ENCODE data around the gene ARL15.

The ARL15 gene

DNA sequence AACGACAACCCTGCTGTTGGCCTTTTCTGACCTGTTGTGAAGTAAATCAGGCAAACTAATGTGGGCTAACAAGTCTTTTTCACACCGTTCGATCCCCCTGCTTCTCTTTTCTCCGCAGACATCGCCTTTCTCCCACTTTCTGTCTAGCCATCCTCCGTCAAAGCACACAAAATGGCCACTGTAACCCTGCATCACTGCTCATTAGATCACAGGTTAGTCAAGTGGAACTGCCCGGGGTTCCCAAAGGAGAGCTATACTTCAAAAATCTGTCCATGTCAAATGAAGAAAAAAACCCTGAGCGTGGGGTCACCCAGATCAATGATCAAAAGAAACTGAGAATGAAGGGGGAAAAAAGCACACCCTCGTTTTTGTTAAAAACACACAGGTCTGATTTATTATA, 212.1 kb downstream of the ARL15 start:
- Histone ChIP-seq H3K4me1 (no peaks in the 10 kb centered on the region), H3K4me3 (ENCODE audit: low read depth, low read length) (no peak overlapping the region), H3K79me2 (no peaks in the 10 kb centered on the region), H3K27me3 (ENCODE audit: control insufficient read depth, insufficient read depth, low read length) (no peaks in the 10 kb centered on the region), H3K9ac (no peak overlapping the region), H3K27ac (no peak overlapping the region), H3K36me3 (ENCODE audit: control insufficient read depth, insufficient read depth, low read length) (no peaks in the 10 kb centered on the region), H3K4me2 (ENCODE audit: low read length) (no peak overlapping the region), H3K9me3 (ENCODE audit: control insufficient read depth, low read length) (no peaks in the 10 kb centered on the region), H2AFZ (no peak overlapping the region)
- TF ChIP-seq CTCF (IDR thresholded peaks at IDR 0.05): no peak

GRCh38 chr5:54095969-54096368, 214.4 kb downstream of the ARL15 start:
- H3K9ac ChIP-seq: no peak overlapping the region
- no peaks in the 10 kb centered on the region for H3K9me3 ChIP-seq (ENCODE audit: control insufficient read depth, low read length)
- H3K27me3 ChIP-seq (ENCODE audit: control insufficient read depth, insufficient read depth, low read length): no peaks in the 10 kb centered on the region
- H2AFZ ChIP-seq: no peak overlapping the region
- no peaks in the 10 kb centered on the region for H3K4me1 ChIP-seq
- H3K79me2 ChIP-seq: no peaks in the 10 kb centered on the region
- H3K4me3 ChIP-seq (ENCODE audit: low read depth, low read length): no peak overlapping the region
- no peaks in the 10 kb centered on the region for H3K36me3 ChIP-seq (ENCODE audit: control insufficient read depth, insufficient read depth, low read length)
- no peak overlapping the region for H3K4me2 ChIP-seq (ENCODE audit: low read length)
- H3K27ac ChIP-seq: no peak overlapping the region
- no peak for TF ChIP-seq CTCF (IDR thresholded peaks at IDR 0.05)

DNA sequence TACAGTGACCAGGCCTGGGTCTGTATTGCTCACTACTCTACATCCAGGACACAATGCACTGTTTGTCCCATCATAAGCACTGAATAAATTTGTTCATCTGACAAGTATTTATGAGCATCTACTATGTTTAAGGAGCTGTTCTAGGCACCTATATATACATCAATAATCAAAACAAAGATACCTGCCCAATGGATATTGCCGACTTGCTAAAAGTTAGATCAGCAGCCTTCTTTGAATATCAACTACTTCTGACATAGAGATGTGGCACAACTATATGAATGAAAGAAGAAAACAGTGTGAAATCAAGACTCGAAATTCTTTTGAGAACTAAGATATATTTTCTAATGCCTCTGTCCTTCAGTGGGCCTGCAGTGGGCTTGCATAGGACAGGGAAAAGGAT, 215.7 kb downstream of the ARL15 start:
- H3K4me1 ChIP-seq: no peaks in the 10 kb centered on the region
- TF ChIP-seq CTCF (IDR thresholded peaks at IDR 0.05): no peak
- no peak overlapping the region for H3K4me2 ChIP-seq (ENCODE audit: low read length)

GRCh38 chr5:54093861-54094260, 216.5 kb downstream of the ARL15 start:
- no peaks in the 10 kb centered on the region for H3K36me3 ChIP-seq (ENCODE audit: control insufficient read depth, insufficient read depth, low read length)
- no peaks in the 10 kb centered on the region for H3K27me3 ChIP-seq (ENCODE audit: control insufficient read depth, insufficient read depth, low read length)
- H3K4me1 ChIP-seq: no peaks in the 10 kb centered on the region
- H3K4me3 ChIP-seq (ENCODE audit: low read depth, low read length): no peak overlapping the region
- H3K27ac ChIP-seq: no peak overlapping the region
- no peaks in the 10 kb centered on the region for H3K9me3 ChIP-seq (ENCODE audit: control insufficient read depth, low read length)
- H2AFZ ChIP-seq: no peak overlapping the region
- H3K4me2 ChIP-seq (ENCODE audit: low read length): no peak overlapping the region
- H3K9ac ChIP-seq: no peak overlapping the region
- no peaks in the 10 kb centered on the region for H3K79me2 ChIP-seq
- TF ChIP-seq CTCF (IDR thresholded peaks at IDR 0.05): no peak

More for the DNA sequence above, 215.7 kb downstream of the ARL15 start:
- no peak overlapping the region for H3K27ac ChIP-seq
- no peaks in the 10 kb centered on the region for H3K36me3 ChIP-seq (ENCODE audit: control insufficient read depth, insufficient read depth, low read length)
- no peak overlapping the region for H3K9ac ChIP-seq
- no peaks in the 10 kb centered on the region for H3K9me3 ChIP-seq (ENCODE audit: control insufficient read depth, low read length)
- H2AFZ ChIP-seq: no peak overlapping the region
- H3K27me3 ChIP-seq (ENCODE audit: control insufficient read depth, insufficient read depth, low read length): no peaks in the 10 kb centered on the region
- H3K4me3 ChIP-seq (ENCODE audit: low read depth, low read length): no peak overlapping the region
- H3K79me2 ChIP-seq: no peaks in the 10 kb centered on the region

GRCh38 chr5:54093081-54093492, 217.3 kb downstream of the ARL15 start:
- no peak overlapping the region for H3K27ac ChIP-seq
- no peak for TF ChIP-seq CTCF (IDR thresholded peaks at IDR 0.05)
- H3K27me3 ChIP-seq (ENCODE audit: control insufficient read depth, insufficient read depth, low read length): no peaks in the 10 kb centered on the region
- no peaks in the 10 kb centered on the region for H3K36me3 ChIP-seq (ENCODE audit: control insufficient read depth, insufficient read depth, low read length)
- no peak overlapping the region for H3K9ac ChIP-seq
- no peaks in the 10 kb centered on the region for H3K79me2 ChIP-seq
- no peak overlapping the region for H3K4me3 ChIP-seq (ENCODE audit: low read depth, low read length)
- H3K4me1 ChIP-seq: no peaks in the 10 kb centered on the region
- no peak overlapping the region for H3K4me2 ChIP-seq (ENCODE audit: low read length)
- H2AFZ ChIP-seq: no peak overlapping the region
- H3K9me3 ChIP-seq (ENCODE audit: control insufficient read depth, low read length): no peaks in the 10 kb centered on the region

Measured in parathyroid adenoma (tissue), 2 donors.